ENCODE results near the gene TBPL2. TPM values are rescaled to one million over a fixed set of nuclear protein-coding genes. Genes with fewer than 3 reads are reported as not detected.

The TBPL2 gene
- total and polyA plus RNA-seq, 4 donors = not detected

GRCh38 chr14:55482936-55483605 is 42.7 kb upstream of the TBPL2 start:
- Histone ChIP-seq H3K27me3 (ENCODE audit: control insufficient read depth in 4 of 4, insufficient read depth in 4 of 4, low read length in 3 of 4) (no peaks in the 10 kb centered on the region), H3K9ac (ENCODE audit: low read depth in 1 of 2, low read length in 2 of 2) (no peak overlapping the region), H3K4me1 (ENCODE audit: control insufficient read depth in 4 of 4, insufficient read depth in 4 of 4, low read length in 3 of 4) (no peaks in the 10 kb centered on the region), H3K9me3 (ENCODE audit: control insufficient read depth in 4 of 4, low read length in 3 of 4) (no peaks in the 10 kb centered on the region), H3K36me3 (ENCODE audit: control insufficient read depth in 4 of 4, insufficient read depth in 3 of 4, low read depth in 1 of 4, low read length in 3 of 4) (no peaks in the 10 kb centered on the region), H3K4me3 (ENCODE audit: low read depth in 1 of 3, low read length in 3 of 3) (no peak overlapping the region), H3K27ac (ENCODE audit: low read depth in 1 of 2, low read length in 2 of 2) (no peak overlapping the region)
- no peak for DNase-seq (ENCODE audit: low spot score)
- WGBS = 76% methylated on average over 4 of the region's 4 CpGs
- TF ChIP-seq MAX (IDR thresholded peaks at IDR 0.05) = no peak
- TF ChIP-seq, protein P1, sequence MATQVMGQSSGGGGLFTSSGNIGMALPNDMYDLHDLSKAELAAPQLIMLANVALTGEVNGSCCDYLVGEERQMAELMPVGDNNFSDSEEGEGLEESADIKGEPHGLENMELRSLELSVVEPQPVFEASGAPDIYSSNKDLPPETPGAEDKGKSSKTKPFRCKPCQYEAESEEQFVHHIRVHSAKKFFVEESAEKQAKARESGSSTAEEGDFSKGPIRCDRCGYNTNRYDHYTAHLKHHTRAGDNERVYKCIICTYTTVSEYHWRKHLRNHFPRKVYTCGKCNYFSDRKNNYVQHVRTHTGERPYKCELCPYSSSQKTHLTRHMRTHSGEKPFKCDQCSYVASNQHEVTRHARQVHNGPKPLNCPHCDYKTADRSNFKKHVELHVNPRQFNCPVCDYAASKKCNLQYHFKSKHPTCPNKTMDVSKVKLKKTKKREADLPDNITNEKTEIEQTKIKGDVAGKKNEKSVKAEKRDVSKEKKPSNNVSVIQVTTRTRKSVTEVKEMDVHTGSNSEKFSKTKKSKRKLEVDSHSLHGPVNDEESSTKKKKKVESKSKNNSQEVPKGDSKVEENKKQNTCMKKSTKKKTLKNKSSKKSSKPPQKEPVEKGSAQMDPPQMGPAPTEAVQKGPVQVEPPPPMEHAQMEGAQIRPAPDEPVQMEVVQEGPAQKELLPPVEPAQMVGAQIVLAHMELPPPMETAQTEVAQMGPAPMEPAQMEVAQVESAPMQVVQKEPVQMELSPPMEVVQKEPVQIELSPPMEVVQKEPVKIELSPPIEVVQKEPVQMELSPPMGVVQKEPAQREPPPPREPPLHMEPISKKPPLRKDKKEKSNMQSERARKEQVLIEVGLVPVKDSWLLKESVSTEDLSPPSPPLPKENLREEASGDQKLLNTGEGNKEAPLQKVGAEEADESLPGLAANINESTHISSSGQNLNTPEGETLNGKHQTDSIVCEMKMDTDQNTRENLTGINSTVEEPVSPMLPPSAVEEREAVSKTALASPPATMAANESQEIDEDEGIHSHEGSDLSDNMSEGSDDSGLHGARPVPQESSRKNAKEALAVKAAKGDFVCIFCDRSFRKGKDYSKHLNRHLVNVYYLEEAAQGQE (IDR thresholded peaks at IDR 0.05) = no peak
- no peak for TF ChIP-seq NR2F2 (IDR thresholded peaks at IDR 0.05)
- no peak for TF ChIP-seq RAD21 (IDR thresholded peaks at IDR 0.05)
- TF ChIP-seq, protein P2, sequence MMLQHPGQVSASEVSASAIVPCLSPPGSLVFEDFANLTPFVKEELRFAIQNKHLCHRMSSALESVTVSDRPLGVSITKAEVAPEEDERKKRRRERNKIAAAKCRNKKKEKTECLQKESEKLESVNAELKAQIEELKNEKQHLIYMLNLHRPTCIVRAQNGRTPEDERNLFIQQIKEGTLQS (IDR thresholded peaks at IDR 0.05) = no peak
- no peak for TF ChIP-seq FOXA2 (IDR thresholded peaks at IDR 0.05)
- TF ChIP-seq CTCF (IDR thresholded peaks at IDR 0.05; ENCODE audit: low read depth, low read length, missing input control) = no peak
- TF ChIP-seq YY1 (IDR thresholded peaks at IDR 0.05) = no peak
- no peak for TF ChIP-seq SP1 (IDR thresholded peaks at IDR 0.05)
- no peak for TF ChIP-seq FOXA1 (IDR thresholded peaks at IDR 0.05)
- TF ChIP-seq, protein P3, sequence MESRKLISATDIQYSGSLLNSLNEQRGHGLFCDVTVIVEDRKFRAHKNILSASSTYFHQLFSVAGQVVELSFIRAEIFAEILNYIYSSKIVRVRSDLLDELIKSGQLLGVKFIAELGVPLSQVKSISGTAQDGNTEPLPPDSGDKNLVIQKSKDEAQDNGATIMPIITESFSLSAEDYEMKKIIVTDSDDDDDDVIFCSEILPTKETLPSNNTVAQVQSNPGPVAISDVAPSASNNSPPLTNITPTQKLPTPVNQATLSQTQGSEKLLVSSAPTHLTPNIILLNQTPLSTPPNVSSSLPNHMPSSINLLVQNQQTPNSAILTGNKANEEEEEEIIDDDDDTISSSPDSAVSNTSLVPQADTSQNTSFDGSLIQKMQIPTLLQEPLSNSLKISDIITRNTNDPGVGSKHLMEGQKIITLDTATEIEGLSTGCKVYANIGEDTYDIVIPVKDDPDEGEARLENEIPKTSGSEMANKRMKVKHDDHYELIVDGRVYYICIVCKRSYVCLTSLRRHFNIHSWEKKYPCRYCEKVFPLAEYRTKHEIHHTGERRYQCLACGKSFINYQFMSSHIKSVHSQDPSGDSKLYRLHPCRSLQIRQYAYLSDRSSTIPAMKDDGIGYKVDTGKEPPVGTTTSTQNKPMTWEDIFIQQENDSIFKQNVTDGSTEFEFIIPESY (IDR thresholded peaks at IDR 0.05) = no peak
- TF ChIP-seq JUND (IDR thresholded peaks at IDR 0.05) = no peak
- TF ChIP-seq HNF4G (IDR thresholded peaks at IDR 0.05) = no peak
- no peak for TF ChIP-seq TAF1 (conservative IDR thresholded peaks at IDR 0.05)
- TF ChIP-seq RXRA (IDR thresholded peaks at IDR 0.05) = no peak
- TF ChIP-seq GABPA (IDR thresholded peaks at IDR 0.05 in 1 of 2, conservative IDR thresholded peaks at IDR 0.05 in 1 of 2) = no peak
